Activated CD4-positive, alpha-beta T cell treated with anti-CD3 and anti-CD28 coated beads, Interleukin-2, amount 10 ng/mL, durations not matched to agents 24 days and 14 days (primary cell): ENCODE results near the gene PPP2R5C. TPM values are rescaled to one million over a fixed set of nuclear protein-coding genes. Genes with fewer than 3 reads are reported as not detected.
A peak's percentile ranks its signal among the peaks of the same experiment; 100 is the strongest.

ENCODE experiments used
- DNase-seq: peaks from one replicate; pipeline ENCODE4 v3.0.0; 2022
- H3K27ac Mint-ChIP-seq: one replicate; pipeline ENCODE4 v1.8.0; 2022; ENCODE audit warnings: mild to moderate bottlenecking, mixed read lengths
- H3K27me3 Mint-ChIP-seq: one replicate; pipeline ENCODE4 v1.8.0; 2022; ENCODE audit warnings: mixed read lengths
- H3K36me3 Mint-ChIP-seq: one replicate; pipeline ENCODE4 v1.8.0; 2022; ENCODE audit warnings: low read depth, mild to moderate bottlenecking, mixed read lengths
- H3K4me1 Mint-ChIP-seq: one replicate; pipeline ENCODE4 v1.8.0; 2021; ENCODE audit warnings: mixed read lengths
- H3K4me3 Mint-ChIP-seq: one replicate; pipeline ENCODE4 v1.8.0; 2022; ENCODE audit warnings: mild to moderate bottlenecking, moderate library complexity, mixed read lengths
- H3K9me3 Mint-ChIP-seq: one replicate; pipeline ENCODE4 v1.8.0; 2021; ENCODE audit warnings: mixed read lengths
- intact Hi-C: fragments of 100-400 bp; cut with micrococcal nuclease; formaldehyde crosslinking; loops from one replicate; pipeline ENCODE4 v1.15.1; 2023
- total RNA-seq: library from RNA; stranded (reverse); gene quantifications from 2 replicates; pipeline ENCODE4 v1.2.3, GENCODE V29; 2022

The PPP2R5C gene
- total RNA-seq, 1 donor from 2014 or later, result 181 TPM

GRCh38 chr14:101844219-101844618 is 82.7 kb downstream of the PPP2R5C start:
- Mint-ChIP-seq H3K9me3 (no peaks in the 10 kb centered on the region), H3K36me3 (peaks cover 34% of the 10 kb centered on the region), H3K27ac (peak overlapping the region; percentile 79), H3K27me3 (no peaks in the 10 kb centered on the region), H3K4me3 (no peak overlapping the region), H3K4me1 (peaks cover 65% of the 10 kb centered on the region)
- intact Hi-C loops, result loop anchor here (5.0 kb wide), 1 partner anchor 33 kb away; no protein-coding TSS in a partner anchor
- DNase-seq, result no peak

GRCh38 chr14:101844751-101845150 is 83.2 kb downstream of the PPP2R5C start:
- H3K4me3 Mint-ChIP-seq, result no peak overlapping the region
- no peaks in the 10 kb centered on the region for H3K27me3 Mint-ChIP-seq
- H3K9me3 Mint-ChIP-seq, result no peaks in the 10 kb centered on the region
- H3K27ac Mint-ChIP-seq, result no peak overlapping the region
- intact Hi-C loops, result loop anchor here (5.0 kb wide), 1 partner anchor 33 kb away; no protein-coding TSS in a partner anchor
- H3K36me3 Mint-ChIP-seq, result peaks cover 32% of the 10 kb centered on the region
- peaks cover 66% of the 10 kb centered on the region for H3K4me1 Mint-ChIP-seq
- no peak for DNase-seq

GRCh38 chr14:101845496-101845895 is 84.0 kb downstream of the PPP2R5C start:
- H3K27me3 Mint-ChIP-seq, result no peaks in the 10 kb centered on the region
- H3K36me3 Mint-ChIP-seq, result peaks cover 31% of the 10 kb centered on the region
- peaks cover 70% of the 10 kb centered on the region for H3K4me1 Mint-ChIP-seq
- no peak overlapping the region for H3K4me3 Mint-ChIP-seq
- no peaks in the 10 kb centered on the region for H3K9me3 Mint-ChIP-seq
- DNase-seq, result no peak
- intact Hi-C loops, result no loop called here
- peak overlapping the region; percentile 64 for H3K27ac Mint-ChIP-seq

GRCh38 chr14:101845896-101846295 is 84.4 kb downstream of the PPP2R5C start:
- H3K9me3 Mint-ChIP-seq, result no peaks in the 10 kb centered on the region
- peaks cover 68% of the 10 kb centered on the region for H3K4me1 Mint-ChIP-seq
- H3K27ac Mint-ChIP-seq, result peak overlapping the region; percentile 64
- H3K36me3 Mint-ChIP-seq, result peaks cover 30% of the 10 kb centered on the region
- no peaks in the 10 kb centered on the region for H3K27me3 Mint-ChIP-seq
- intact Hi-C loops, result no loop called here
- H3K4me3 Mint-ChIP-seq, result no peak overlapping the region
- no peak for DNase-seq

GRCh38 chr14:101849125-101849524 is 87.6 kb downstream of the PPP2R5C start:
- intact Hi-C loops, result no loop called here
- no peaks in the 10 kb centered on the region for H3K27me3 Mint-ChIP-seq
- H3K36me3 Mint-ChIP-seq, result peaks cover 28% of the 10 kb centered on the region
- peaks cover 65% of the 10 kb centered on the region for H3K4me1 Mint-ChIP-seq
- H3K4me3 Mint-ChIP-seq, result no peak overlapping the region
- peak overlapping the region; percentile 16 for H3K27ac Mint-ChIP-seq
- no peak for DNase-seq
- no peaks in the 10 kb centered on the region for H3K9me3 Mint-ChIP-seq

GRCh38 chr14:101849640-101850039 is 88.1 kb downstream of the PPP2R5C start:
- intact Hi-C loops, result no loop called here
- no peaks in the 10 kb centered on the region for H3K9me3 Mint-ChIP-seq
- peaks cover 24% of the 10 kb centered on the region for H3K36me3 Mint-ChIP-seq
- H3K27ac Mint-ChIP-seq, result peak overlapping the region; percentile 76
- no peak for DNase-seq
- no peaks in the 10 kb centered on the region for H3K27me3 Mint-ChIP-seq
- H3K4me1 Mint-ChIP-seq, result peaks cover 65% of the 10 kb centered on the region
- no peak overlapping the region for H3K4me3 Mint-ChIP-seq

- intact Hi-C loops, result no loop called here
Observed at GRCh38 chr14:101851183-101851582, 89.7 kb downstream of the PPP2R5C start.

GRCh38 chr14:101851736-101852405 is 90.4 kb downstream of the PPP2R5C start:
- H3K4me3 Mint-ChIP-seq, result no peak overlapping the region
- no peak overlapping the region for H3K27ac Mint-ChIP-seq
- peaks cover 62% of the 10 kb centered on the region for H3K4me1 Mint-ChIP-seq
- intact Hi-C loops, result no loop called here
- H3K27me3 Mint-ChIP-seq, result no peaks in the 10 kb centered on the region
- DNase-seq, result no peak
- peaks cover 36% of the 10 kb centered on the region for H3K36me3 Mint-ChIP-seq
- H3K9me3 Mint-ChIP-seq, result no peaks in the 10 kb centered on the region

More at GRCh38 chr14:101851183-101851582, 89.7 kb downstream of the PPP2R5C start:
- H3K4me1 Mint-ChIP-seq, result peaks cover 64% of the 10 kb centered on the region
- DNase-seq, result no peak
- H3K4me3 Mint-ChIP-seq, result no peak overlapping the region
- H3K27ac Mint-ChIP-seq, result peak overlapping the region; percentile 75
- peaks cover 29% of the 10 kb centered on the region for H3K36me3 Mint-ChIP-seq
- no peaks in the 10 kb centered on the region for H3K27me3 Mint-ChIP-seq
- no peaks in the 10 kb centered on the region for H3K9me3 Mint-ChIP-seq

GRCh38 chr14:101852785-101853184 is 91.3 kb downstream of the PPP2R5C start:
- no peak for DNase-seq
- Mint-ChIP-seq H3K4me3 (no peak overlapping the region), H3K4me1 (peaks cover 64% of the 10 kb centered on the region), H3K27ac (no peak overlapping the region), H3K36me3 (peaks cover 40% of the 10 kb centered on the region), H3K9me3 (no peaks in the 10 kb centered on the region), H3K27me3 (no peaks in the 10 kb centered on the region)
- intact Hi-C loops, result no loop called here

- DNase-seq, result no peak
- Mint-ChIP-seq H3K9me3 (no peaks in the 10 kb centered on the region), H3K27ac (peak overlapping the region; percentile 72), H3K36me3 (peaks cover 37% of the 10 kb centered on the region), H3K4me1 (peaks cover 61% of the 10 kb centered on the region), H3K4me3 (peak overlapping the region; percentile 10), H3K27me3 (no peaks in the 10 kb centered on the region)
- intact Hi-C loops, result no loop called here
Observed at GRCh38 chr14:101853455-101854018, 92.0 kb downstream of the PPP2R5C start.

GRCh38 chr14:101854366-101854765 is 92.9 kb downstream of the PPP2R5C start:
- no peaks in the 10 kb centered on the region for H3K9me3 Mint-ChIP-seq
- H3K4me1 Mint-ChIP-seq, result peaks cover 62% of the 10 kb centered on the region
- no peaks in the 10 kb centered on the region for H3K27me3 Mint-ChIP-seq
- H3K4me3 Mint-ChIP-seq, result peak overlapping the region; percentile 42
- peak overlapping the region; percentile 72 for H3K27ac Mint-ChIP-seq
- DNase-seq, result peak; percentile 70
- peaks cover 39% of the 10 kb centered on the region for H3K36me3 Mint-ChIP-seq
- intact Hi-C loops, result no loop called here

GRCh38 chr14:101855958-101856357 is 94.4 kb downstream of the PPP2R5C start:
- intact Hi-C loops, result no loop called here
- Mint-ChIP-seq H3K9me3 (no peaks in the 10 kb centered on the region), H3K27ac (peak overlapping the region; percentile 15), H3K4me3 (no peak overlapping the region), H3K4me1 (peaks cover 57% of the 10 kb centered on the region), H3K36me3 (peaks cover 50% of the 10 kb centered on the region), H3K27me3 (no peaks in the 10 kb centered on the region)
- DNase-seq, result no peak

GRCh38 chr14:101856536-101856935 is 95.0 kb downstream of the PPP2R5C start:
- H3K9me3 Mint-ChIP-seq, result no peaks in the 10 kb centered on the region
- H3K36me3 Mint-ChIP-seq, result peaks cover 52% of the 10 kb centered on the region
- H3K4me3 Mint-ChIP-seq, result no peak overlapping the region
- H3K27me3 Mint-ChIP-seq, result no peaks in the 10 kb centered on the region
- no peak for DNase-seq
- H3K27ac Mint-ChIP-seq, result peak overlapping the region; percentile 41
- peaks cover 54% of the 10 kb centered on the region for H3K4me1 Mint-ChIP-seq
- intact Hi-C loops, result no loop called here

GRCh38 chr14:101857226-101857625 is 95.7 kb downstream of the PPP2R5C start:
- Mint-ChIP-seq H3K27ac (no peak overlapping the region), H3K4me1 (peaks cover 54% of the 10 kb centered on the region), H3K36me3 (peaks cover 55% of the 10 kb centered on the region), H3K9me3 (no peaks in the 10 kb centered on the region), H3K4me3 (no peak overlapping the region), H3K27me3 (no peaks in the 10 kb centered on the region)
- intact Hi-C loops, result no loop called here
- DNase-seq, result no peak
